ENCODE results near the gene IFRD2. TPM values are rescaled to one million over a fixed set of nuclear protein-coding genes. Genes with fewer than 3 reads are reported as not detected.

The IFRD2 gene
- total and polyA plus RNA-seq, 2 of the 13 experiments (the other 11 are each of a cell fraction or from before 2014, with no cell fraction given): 32.8 to 96.1 TPM

DNA sequence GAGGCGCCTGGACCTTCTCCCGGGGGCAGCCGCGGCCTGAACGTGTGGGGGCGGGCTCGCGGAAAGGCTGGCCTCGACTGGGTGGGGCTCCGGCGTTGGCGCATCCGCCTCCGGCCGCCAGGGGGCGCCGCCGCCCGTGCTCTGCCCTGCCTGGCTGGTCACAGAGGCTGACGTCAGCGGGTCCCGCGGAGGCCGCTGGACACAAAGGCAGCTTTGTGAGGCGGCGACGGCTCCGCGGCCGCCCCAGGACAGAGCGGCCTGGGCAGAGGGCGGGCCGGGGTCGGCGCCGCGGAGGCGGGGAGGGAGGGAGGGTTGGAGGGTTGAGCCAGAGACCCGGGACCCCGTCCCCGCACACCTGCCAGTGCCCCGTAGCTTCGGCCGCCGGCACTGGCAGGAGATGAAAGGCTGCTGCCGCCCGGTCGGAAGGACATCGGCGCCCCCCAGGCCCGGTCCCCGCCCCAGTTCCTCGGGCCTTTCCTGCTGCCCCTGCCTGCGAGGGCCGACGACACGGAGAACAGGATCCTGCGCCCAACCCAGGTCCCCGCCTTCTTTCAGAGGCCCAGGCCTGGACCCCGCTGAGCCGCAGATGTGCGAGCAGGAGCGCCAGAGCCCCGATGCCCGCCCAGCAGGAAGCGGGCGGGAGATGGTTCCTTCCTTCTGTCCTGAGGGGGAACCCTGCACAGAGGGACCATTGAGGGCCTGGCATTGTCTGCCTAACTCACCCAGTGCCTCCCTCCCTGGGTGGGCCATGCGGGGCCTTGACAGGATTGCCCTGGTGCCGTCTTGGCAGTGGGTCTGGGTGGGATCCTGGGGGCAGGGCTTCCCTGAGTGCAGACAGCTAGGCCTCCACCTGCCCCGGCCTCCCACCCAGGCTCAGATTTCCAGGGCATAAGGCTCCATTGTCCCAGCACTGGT lies 31.9 kb downstream of the IFRD2 start (continued):
- TF ChIP-seq, protein P1, sequence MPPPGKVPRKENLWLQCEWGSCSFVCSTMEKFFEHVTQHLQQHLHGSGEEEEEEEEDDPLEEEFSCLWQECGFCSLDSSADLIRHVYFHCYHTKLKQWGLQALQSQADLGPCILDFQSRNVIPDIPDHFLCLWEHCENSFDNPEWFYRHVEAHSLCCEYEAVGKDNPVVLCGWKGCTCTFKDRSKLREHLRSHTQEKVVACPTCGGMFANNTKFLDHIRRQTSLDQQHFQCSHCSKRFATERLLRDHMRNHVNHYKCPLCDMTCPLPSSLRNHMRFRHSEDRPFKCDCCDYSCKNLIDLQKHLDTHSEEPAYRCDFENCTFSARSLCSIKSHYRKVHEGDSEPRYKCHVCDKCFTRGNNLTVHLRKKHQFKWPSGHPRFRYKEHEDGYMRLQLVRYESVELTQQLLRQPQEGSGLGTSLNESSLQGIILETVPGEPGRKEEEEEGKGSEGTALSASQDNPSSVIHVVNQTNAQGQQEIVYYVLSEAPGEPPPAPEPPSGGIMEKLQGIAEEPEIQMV (CRISPR knock-in tag; IDR thresholded peaks at IDR 0.05; ENCODE audit: low read depth): peak; percentile 77; the same call in 1 of the 2 replicates
- TF ChIP-seq TCF7L2 (IDR thresholded peaks at IDR 0.05; ENCODE audit: low read depth, low read length) (peak; percentile 69; the same call in 1 of the 2 replicates), MIER2 (CRISPR knock-in tag; IDR thresholded peaks at IDR 0.05) (no peak), PAF1 (CRISPR knock-in tag; IDR thresholded peaks at IDR 0.05) (no peak), KDM1A (CRISPR knock-in tag; IDR thresholded peaks at IDR 0.05) (no peak), ZMYM4 (CRISPR knock-in tag; IDR thresholded peaks at IDR 0.05) (peak; percentile 54; the same call in 1 of the 2 replicates), KDM5B (CRISPR knock-in tag; IDR thresholded peaks at IDR 0.05; ENCODE audit: borderline replicate concordance) (no peak; the same call in 1 of the 2 replicates), RFXAP (CRISPR knock-in tag; IDR thresholded peaks at IDR 0.05; ENCODE audit: borderline replicate concordance) (peak; percentile 80), MEF2D (CRISPR knock-in tag; IDR thresholded peaks at IDR 0.05) (no peak), ZNF790 (CRISPR knock-in tag; IDR thresholded peaks at IDR 0.05; ENCODE audit: borderline replicate concordance) (0 out of 2 replicates have a peak, but pooled peaks have one; percentile 21), GTF3A (CRISPR knock-in tag; conservative IDR thresholded peaks at IDR 0.05) (no peak), ZSCAN9 (CRISPR knock-in tag; IDR thresholded peaks at IDR 0.05; ENCODE audit: borderline replicate concordance) (0 out of 2 replicates have a peak, but pooled peaks have one; percentile 15), KMT2A (CRISPR knock-in tag; IDR thresholded peaks at IDR 0.05) (no peak; the same call in 1 of the 2 replicates), ZNF350 (CRISPR knock-in tag; IDR thresholded peaks at IDR 0.05; ENCODE audit: borderline replicate concordance, low read depth) (peak; percentile 58; the same call in 1 of the 2 replicates), KLF11 (CRISPR knock-in tag; IDR thresholded peaks at IDR 0.05) (peak; percentile 58; the same call in 1 of the 2 replicates), ZNF564 (CRISPR knock-in tag; IDR thresholded peaks at IDR 0.05) (peak; percentile 93)
- TF ChIP-seq, protein P2, sequence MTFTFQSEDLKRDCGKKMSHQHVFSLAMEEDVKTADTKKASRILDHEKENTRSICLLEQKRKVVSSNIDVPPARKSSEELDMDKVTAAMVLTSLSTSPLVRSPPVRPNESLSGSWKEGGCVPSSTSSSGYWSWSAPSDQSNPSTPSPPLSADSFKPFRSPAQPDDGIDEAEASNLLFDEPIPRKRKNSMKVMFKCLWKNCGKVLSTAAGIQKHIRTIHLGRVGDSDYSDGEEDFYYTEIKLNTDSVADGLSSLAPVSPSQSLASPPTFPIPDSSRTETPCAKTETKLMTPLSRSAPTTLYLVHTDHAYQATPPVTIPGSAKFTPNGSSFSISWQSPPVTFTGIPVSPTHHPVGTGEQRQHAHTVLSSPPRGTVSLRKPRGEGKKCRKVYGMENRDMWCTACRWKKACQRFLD (CRISPR knock-in tag; IDR thresholded peaks at IDR 0.05; ENCODE audit: borderline replicate concordance): peak; percentile 50; the same call in 1 of the 2 replicates
- TF ChIP-seq, protein P3, sequence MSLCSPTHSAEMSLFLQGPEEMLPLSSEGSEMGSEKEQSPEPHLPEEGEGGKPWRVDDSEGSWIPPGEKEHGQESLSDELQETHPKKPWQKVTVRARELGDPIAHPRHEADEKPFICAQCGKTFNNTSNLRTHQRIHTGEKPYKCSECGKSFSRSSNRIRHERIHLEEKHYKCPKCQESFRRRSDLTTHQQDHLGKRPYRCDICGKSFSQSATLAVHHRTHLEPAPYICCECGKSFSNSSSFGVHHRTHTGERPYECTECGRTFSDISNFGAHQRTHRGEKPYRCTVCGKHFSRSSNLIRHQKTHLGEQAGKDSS (CRISPR knock-in tag; IDR thresholded peaks at IDR 0.05; ENCODE audit: borderline replicate concordance, low read depth): peak; percentile 10; the same call in 1 of the 2 replicates
- TF ChIP-seq, protein P4, sequence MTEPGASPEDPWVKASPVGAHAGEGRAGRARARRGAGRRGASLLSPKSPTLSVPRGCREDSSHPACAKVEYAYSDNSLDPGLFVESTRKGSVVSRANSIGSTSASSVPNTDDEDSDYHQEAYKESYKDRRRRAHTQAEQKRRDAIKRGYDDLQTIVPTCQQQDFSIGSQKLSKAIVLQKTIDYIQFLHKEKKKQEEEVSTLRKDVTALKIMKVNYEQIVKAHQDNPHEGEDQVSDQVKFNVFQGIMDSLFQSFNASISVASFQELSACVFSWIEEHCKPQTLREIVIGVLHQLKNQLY (CRISPR knock-in tag; IDR thresholded peaks at IDR 0.05): no peak
- TF ChIP-seq, protein P5, sequence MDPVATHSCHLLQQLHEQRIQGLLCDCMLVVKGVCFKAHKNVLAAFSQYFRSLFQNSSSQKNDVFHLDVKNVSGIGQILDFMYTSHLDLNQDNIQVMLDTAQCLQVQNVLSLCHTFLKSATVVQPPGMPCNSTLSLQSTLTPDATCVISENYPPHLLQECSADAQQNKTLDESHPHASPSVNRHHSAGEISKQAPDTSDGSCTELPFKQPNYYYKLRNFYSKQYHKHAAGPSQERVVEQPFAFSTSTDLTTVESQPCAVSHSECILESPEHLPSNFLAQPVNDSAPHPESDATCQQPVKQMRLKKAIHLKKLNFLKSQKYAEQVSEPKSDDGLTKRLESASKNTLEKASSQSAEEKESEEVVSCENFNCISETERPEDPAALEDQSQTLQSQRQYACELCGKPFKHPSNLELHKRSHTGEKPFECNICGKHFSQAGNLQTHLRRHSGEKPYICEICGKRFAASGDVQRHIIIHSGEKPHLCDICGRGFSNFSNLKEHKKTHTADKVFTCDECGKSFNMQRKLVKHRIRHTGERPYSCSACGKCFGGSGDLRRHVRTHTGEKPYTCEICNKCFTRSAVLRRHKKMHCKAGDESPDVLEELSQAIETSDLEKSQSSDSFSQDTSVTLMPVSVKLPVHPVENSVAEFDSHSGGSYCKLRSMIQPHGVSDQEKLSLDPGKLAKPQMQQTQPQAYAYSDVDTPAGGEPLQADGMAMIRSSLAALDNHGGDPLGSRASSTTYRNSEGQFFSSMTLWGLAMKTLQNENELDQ (CRISPR knock-in tag; IDR thresholded peaks at IDR 0.05; ENCODE audit: borderline replicate concordance): no peak

Measured in HepG2 (cell line).